Psoas muscle (tissue), 8 donors: ENCODE data around the gene PHOX2A. TPM values are rescaled to one million over a fixed set of nuclear protein-coding genes. Genes with fewer than 3 reads are reported as not detected.
"Not testable (repeated sequence)": the region's sequence is repeated elsewhere in the genome, so short reads cannot be mapped to it uniquely, and the experiment has no call there.

Experiments used
- ATAC-seq, 4 donors: fragments of 200-7000 bp; cut with Tn5 transposase; one replicate each; pipeline ENCODE4 v1.9.1; 2020; ENCODE audit warnings: moderate library complexity in 3 of 4, mild to moderate bottlenecking in 2 of 4
- DNase-seq, 2 donors: peaks; one replicate each; pipeline ENCODE4 v3.0.0-alpha.2; 2020
- H3K27ac ChIP-seq: fragments of 200-600 bp; one replicate; pipeline ENCODE4 v1.8.0; 2022
- H3K27me3 ChIP-seq, 3 donors: fragments of 200-600 bp in 1 of 3; one replicate each; pipeline versions ENCODE4 v1.6.1 to v1.8.0; 2013 to 2022; ENCODE audit warnings: low read length in 2 of 3, mild to moderate bottlenecking in 2 of 3, moderate library complexity in 1 of 3; ENCODE audit not compliant: insufficient read depth in 3 of 3
- H3K36me3 ChIP-seq, 2 donors: fragments of 200-600 bp in 1 of 2; one replicate each; pipeline versions ENCODE4 v1.6.1 to v1.8.0; 2013 to 2022; ENCODE audit warnings: low read depth in 1 of 2, mild to moderate bottlenecking in 1 of 2, moderate library complexity in 1 of 2; ENCODE audit not compliant: insufficient read depth in 1 of 2
- H3K4me1 ChIP-seq: fragments of 200-600 bp; one replicate; pipeline ENCODE4 v1.8.0; 2022
- H3K4me3 ChIP-seq: fragments of 200-600 bp; one replicate; pipeline ENCODE4 v1.8.0; 2022; ENCODE audit warnings: mild to moderate bottlenecking
- H3K9me3 ChIP-seq: fragments of 200-600 bp; one replicate; pipeline ENCODE4 v1.8.0; 2022
- WGBS, 3 donors: extraction: QIAGEN DNeasy Blood & Tissue Kit; methylation state at CpG; one replicate each; pipeline versions ENCODE4 v1.1.6 to v1.1.7; 2013; 5-methylcytosine and 5-hydroxymethylcytosine counted together
- intact Hi-C, 2 donors: fragments of 100-400 bp; cut with DNase I; formaldehyde crosslinking; loops; one replicate each; pipeline versions ENCODE4 v1.11.0 to v1.14.2; 2022
- polyA plus RNA-seq, 3 donors: library from polyadenylated mRNA; stranded (reverse); fragments of 200-250 nt; gene quantifications; one replicate each; pipeline ENCODE4 v1.2.3, GENCODE V29; 2013
- total RNA-seq, 4 donors: library from RNA; stranded (reverse); fragmentation: NEBNext Ultra II Directional in 2 of 4; extraction: Animal tissue kit (Norgen Biotek cat#: 25700) in 2 of 4; gene quantifications; one replicate each; pipeline versions ENCODE4 v1.2.1 to v1.2.4, GENCODE V29; 2021 to 2023
- TF ChIP-seq, protein P1 (sequence below): fragments of 200-600 bp; IDR thresholded peaks from one replicate; pipeline ENCODE4 v1.8.0; 2022; ENCODE audit warnings: antibody characterized with exemption
- donor health status: healthy with polysubstance abuse.
- donor health status: DM: no; HTN: no; CAD: no; lungs with moderate emphysema.
- donor health status: Bipolar disorder and iron deficiency.
- donor health status: healthy.
- donor health status: DM: yes; HTN: yes; CAD: no.
- donor health status: DM: no; HTN: no; CAD: no.
- donor health status: DM: no; HTN: no; CAD: no.
- donor health status: DM: yes; HTN: yes; CAD: no.

Gene PHOX2A
- total and polyA plus RNA-seq, 7 donors: 0.07 TPM; not detected in 6

DNA sequence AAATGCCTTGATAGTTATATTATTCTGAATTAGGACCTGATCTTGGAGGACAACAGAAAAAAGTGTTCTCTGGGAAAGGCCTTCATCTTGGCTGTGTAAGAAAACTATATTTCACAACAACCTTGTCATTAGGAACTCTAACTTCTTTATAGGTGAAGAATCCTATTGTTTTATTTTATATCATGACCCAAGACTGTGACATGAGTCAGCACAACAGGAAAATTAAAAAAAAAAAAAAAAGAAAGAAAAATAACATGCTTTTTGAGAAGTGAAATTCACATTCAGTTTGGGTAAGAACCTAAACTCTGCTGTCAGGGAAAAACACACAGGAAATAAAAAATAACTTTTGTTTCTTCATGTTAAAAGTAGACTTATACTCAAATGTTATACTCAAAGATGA is 39.1 kb downstream of the PHOX2A start:
- no peak for DNase-seq
- intact Hi-C loops: no loop called here
- Histone ChIP-seq H3K36me3 (no peaks in the 10 kb centered on the region), H3K9me3 (no peaks in the 10 kb centered on the region), H3K4me1 (no peaks in the 10 kb centered on the region), H3K4me3 (no peak overlapping the region), H3K27me3 (peaks cover 0 to 2% (median 0%) of the 10 kb centered on the region in 3 donors), H3K27ac (no peak overlapping the region)
- no peak for ATAC-seq
- TF ChIP-seq, protein P1, sequence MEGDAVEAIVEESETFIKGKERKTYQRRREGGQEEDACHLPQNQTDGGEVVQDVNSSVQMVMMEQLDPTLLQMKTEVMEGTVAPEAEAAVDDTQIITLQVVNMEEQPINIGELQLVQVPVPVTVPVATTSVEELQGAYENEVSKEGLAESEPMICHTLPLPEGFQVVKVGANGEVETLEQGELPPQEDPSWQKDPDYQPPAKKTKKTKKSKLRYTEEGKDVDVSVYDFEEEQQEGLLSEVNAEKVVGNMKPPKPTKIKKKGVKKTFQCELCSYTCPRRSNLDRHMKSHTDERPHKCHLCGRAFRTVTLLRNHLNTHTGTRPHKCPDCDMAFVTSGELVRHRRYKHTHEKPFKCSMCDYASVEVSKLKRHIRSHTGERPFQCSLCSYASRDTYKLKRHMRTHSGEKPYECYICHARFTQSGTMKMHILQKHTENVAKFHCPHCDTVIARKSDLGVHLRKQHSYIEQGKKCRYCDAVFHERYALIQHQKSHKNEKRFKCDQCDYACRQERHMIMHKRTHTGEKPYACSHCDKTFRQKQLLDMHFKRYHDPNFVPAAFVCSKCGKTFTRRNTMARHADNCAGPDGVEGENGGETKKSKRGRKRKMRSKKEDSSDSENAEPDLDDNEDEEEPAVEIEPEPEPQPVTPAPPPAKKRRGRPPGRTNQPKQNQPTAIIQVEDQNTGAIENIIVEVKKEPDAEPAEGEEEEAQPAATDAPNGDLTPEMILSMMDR: no peak

DNA sequence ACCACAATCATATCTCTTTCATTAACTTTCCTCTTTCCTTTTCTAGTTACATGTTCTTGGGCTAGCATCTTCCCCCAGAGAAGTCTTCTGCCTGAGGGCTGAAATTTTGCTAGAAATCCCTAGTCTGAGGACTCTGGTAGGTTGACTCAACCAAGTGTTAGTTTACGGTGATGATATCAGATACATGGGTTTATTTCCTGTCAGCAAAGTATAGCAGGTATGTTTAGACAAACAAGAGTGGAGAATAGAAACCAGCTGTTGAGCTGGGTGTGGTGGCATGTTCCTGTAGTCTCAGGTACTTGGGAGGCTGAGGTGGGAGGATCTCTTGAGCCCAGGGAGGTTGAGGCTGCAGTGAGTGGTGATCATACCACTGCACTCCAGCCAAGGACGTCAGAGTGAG is 40.8 kb downstream of the PHOX2A start:
- intact Hi-C loops: no loop called here
- H3K4me3 ChIP-seq: no peak overlapping the region
- no peaks in the 10 kb centered on the region for H3K9me3 ChIP-seq
- 66 to 75% (median 66%) methylated on average over 2 of the region's 2 CpGs for WGBS, 3 donors
- no peak overlapping the region for H3K27ac ChIP-seq
- DNase-seq (no peak), ATAC-seq (no peak)
- no peaks in the 10 kb centered on the region for H3K36me3 ChIP-seq
- no peaks in the 10 kb centered on the region for H3K4me1 ChIP-seq
- H3K27me3 ChIP-seq: peaks cover 0 to 2% (median 0%) of the 10 kb centered on the region in 3 donors
- TF ChIP-seq, protein P1: no peak

DNA sequence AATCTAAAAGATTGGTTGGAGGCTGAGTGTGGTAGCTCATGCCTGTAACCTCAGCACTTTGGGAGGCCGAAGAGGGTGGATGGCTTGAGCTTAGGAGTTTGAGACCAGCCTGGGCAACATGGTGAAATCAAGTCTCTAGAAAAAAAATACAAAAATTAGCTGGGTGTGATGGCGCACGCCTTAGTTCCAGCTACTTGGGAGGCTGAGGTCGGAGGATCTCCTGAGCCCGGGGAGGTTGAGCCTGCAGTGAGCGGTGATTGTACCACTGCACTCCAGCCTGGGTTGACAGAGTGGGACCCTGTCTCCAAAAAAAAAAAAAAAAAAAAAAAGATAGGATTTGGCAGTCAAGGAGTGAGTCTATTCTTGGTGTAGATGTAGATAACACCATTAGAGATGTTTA is 41.4 kb downstream of the PHOX2A start:
- Histone ChIP-seq H3K27ac (no peak overlapping the region), H3K36me3 (no peaks in the 10 kb centered on the region), H3K27me3 (peaks cover 0 to under 1% (median 0%) of the 10 kb centered on the region in 3 donors), H3K4me1 (no peaks in the 10 kb centered on the region), H3K4me3 (no peak overlapping the region), H3K9me3 (no peaks in the 10 kb centered on the region)
- DNase-seq (no peak), ATAC-seq (no peak)
- 94 to 96% (median 95%) methylated on average over 6 of the region's 6 CpGs for WGBS, 3 donors
- intact Hi-C loops: no loop called here
- TF ChIP-seq, protein P1: no peak

DNA sequence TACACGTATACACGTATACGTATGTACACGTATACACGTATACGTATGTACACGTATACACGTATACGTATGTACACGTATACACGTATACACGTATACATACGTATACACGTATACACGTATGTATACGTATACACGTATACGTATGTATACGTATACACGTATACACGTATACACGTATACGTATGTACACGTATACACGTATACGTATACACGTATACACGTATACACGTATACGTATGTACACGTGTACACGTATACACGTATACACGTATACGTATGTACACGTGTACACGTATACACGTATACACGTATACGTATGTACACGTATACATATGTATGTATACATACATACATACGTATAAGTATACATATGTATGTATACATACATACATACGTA is 42.5 kb downstream of the PHOX2A start:
- H3K9me3 ChIP-seq, H3K27ac ChIP-seq, ATAC-seq, DNase-seq, H3K4me3 ChIP-seq, H3K36me3 ChIP-seq, H3K4me1 ChIP-seq, intact Hi-C loops, H3K27me3 ChIP-seq: not testable (repeated sequence)
- 82 to 94% (median 94%) methylated on average over 35 to 42 of the region's 43 CpGs for WGBS, 3 donors

DNA sequence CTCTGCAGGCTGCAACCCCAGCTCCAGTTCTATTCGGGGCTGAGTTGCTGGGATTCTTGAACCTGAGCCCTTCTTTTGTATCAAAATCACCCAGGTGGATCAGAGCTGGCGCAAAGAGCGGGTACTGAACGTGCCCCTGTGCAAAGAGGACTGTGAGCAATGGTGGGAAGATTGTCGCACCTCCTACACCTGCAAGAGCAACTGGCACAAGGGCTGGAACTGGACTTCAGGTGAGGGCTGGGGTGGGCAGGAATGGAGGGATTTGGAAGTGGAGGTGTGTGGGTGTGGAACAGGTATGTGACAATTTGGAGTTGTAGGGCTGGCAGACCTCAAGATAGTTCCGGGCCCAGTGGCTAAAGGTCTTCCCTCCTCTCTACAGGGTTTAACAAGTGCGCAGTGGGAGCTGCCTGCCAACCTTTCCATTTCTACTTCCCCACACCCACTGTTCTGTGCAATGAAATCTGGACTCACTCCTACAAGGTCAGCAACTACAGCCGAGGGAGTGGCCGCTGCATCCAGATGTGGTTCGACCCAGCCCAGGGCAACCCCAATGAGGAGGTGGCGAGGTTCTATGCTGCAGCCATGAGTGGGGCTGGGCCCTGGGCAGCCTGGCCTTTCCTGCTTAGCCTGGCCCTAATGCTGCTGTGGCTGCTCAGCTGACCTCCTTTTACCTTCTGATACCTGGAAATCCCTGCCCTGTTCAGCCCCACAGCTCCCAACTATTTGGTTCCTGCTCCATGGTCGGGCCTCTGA is 48.3 kb downstream of the PHOX2A start:
- Histone ChIP-seq H3K27me3 (no peaks in the 10 kb centered on the region), H3K9me3 (no peaks in the 10 kb centered on the region), H3K36me3 (no peaks in the 10 kb centered on the region), H3K4me3 (no peak overlapping the region), H3K27ac (no peak overlapping the region), H3K4me1 (no peaks in the 10 kb centered on the region)
- 87 to 95% (median 89%) methylated on average over 12 of the region's 12 CpGs for WGBS, 3 donors
- no peak for ATAC-seq
- TF ChIP-seq, protein P1: no peak
- DNase-seq: no peak
- intact Hi-C loops: no loop called here
